ENCODE results near the gene SLC27A1. TPM values are rescaled to one million over a fixed set of nuclear protein-coding genes. Genes with fewer than 3 reads are reported as not detected.

Gene SLC27A1
- total RNA-seq, 4 donors from 2014 or later = 25.3 to 40.7 (median 28.1) TPM

GRCh38 chr19:17481986-17482385 lies 11.7 kb downstream of the SLC27A1 start:
- TF ChIP-seq POLR2A (IDR thresholded peaks at IDR 0.05) (no peak), CTCF (IDR thresholded peaks at IDR 0.05) (no peak)
- no peak overlapping the region for H3K27ac ChIP-seq

DNA sequence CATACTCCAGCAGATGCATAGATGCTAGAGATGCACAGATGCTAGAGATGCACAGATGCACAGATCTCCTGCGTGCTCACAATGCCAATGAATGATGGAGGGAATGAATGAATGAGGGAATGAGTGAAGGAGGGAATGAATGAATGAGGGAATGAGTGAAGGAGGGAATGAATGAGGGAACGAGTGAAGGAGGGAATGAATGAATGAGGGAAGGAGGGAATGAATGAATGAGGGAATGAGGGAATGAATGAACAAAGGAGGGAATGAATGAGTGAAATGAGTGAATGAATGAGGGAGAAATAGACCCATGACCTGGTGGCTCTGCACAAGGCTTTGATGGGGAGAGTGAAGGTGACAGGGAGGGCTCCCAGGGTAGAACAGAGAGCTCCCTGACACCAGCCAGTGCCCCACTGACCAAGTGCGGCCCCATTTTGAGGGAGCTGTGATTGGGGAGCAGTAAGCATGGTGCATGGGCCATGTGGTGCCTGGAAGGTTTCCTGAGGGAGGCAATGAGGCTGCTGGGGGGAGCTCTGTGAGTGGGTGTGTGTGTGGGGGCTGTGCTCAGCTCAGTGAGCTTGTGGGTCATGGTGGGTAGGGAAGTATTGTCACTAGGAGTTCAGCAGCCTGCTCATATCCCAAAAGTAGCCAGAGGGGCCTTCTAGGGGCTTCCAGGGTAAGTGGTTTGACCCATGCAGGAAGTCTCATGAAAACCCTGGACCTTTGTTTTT lies 12.7 kb downstream of the SLC27A1 start:
- Histone ChIP-seq H3K27ac (no peak overlapping the region), H3K4me1 (no peaks in the 10 kb centered on the region), H3K9me3 (no peaks in the 10 kb centered on the region), H3K36me3 (no peaks in the 10 kb centered on the region), H3K4me3 (replicated peaks in 1 of 3) (no peak overlapping the region), H3K27me3 (no peaks in the 10 kb centered on the region)
- TF ChIP-seq CTCF (IDR thresholded peaks at IDR 0.05) (no peak), POLR2A (IDR thresholded peaks at IDR 0.05) (no peak)
- WGBS, 2 donors = 81 to 89% methylated on average over 3 of the region's 3 CpGs
- no peak for DNase-seq
- intact Hi-C loops (cut with DNase I) = no loop called here

More at GRCh38 chr19:17481986-17482385, 11.7 kb downstream of the SLC27A1 start:
- Histone ChIP-seq H3K4me3 (replicated peaks in 1 of 3) (no peak overlapping the region), H3K36me3 (no peaks in the 10 kb centered on the region), H3K27me3 (no peaks in the 10 kb centered on the region), H3K4me1 (no peaks in the 10 kb centered on the region), H3K9me3 (no peaks in the 10 kb centered on the region)
- intact Hi-C loops (cut with DNase I) = no loop called here
- 87 to 92% methylated on average over 13 of the region's 13 CpGs for WGBS, 2 donors
- DNase-seq = no peak

- intact Hi-C loops (cut with DNase I) = no loop called here
- no peak for DNase-seq
- Histone ChIP-seq H3K4me3 (replicated peaks in 1 of 3) (no peak overlapping the region), H3K36me3 (no peaks in the 10 kb centered on the region), H3K9me3 (no peaks in the 10 kb centered on the region), H3K27ac (no peak overlapping the region), H3K27me3 (no peaks in the 10 kb centered on the region), H3K4me1 (no peaks in the 10 kb centered on the region)
- 95% methylated on average over 10 of the region's 10 CpGs for WGBS, 2 donors
- no peak for TF ChIP-seq POLR2A (IDR thresholded peaks at IDR 0.05)
- no peak for TF ChIP-seq CTCF (IDR thresholded peaks at IDR 0.05)
Observed at GRCh38 chr19:17483605-17484002, 13.3 kb downstream of the SLC27A1 start.

DNA sequence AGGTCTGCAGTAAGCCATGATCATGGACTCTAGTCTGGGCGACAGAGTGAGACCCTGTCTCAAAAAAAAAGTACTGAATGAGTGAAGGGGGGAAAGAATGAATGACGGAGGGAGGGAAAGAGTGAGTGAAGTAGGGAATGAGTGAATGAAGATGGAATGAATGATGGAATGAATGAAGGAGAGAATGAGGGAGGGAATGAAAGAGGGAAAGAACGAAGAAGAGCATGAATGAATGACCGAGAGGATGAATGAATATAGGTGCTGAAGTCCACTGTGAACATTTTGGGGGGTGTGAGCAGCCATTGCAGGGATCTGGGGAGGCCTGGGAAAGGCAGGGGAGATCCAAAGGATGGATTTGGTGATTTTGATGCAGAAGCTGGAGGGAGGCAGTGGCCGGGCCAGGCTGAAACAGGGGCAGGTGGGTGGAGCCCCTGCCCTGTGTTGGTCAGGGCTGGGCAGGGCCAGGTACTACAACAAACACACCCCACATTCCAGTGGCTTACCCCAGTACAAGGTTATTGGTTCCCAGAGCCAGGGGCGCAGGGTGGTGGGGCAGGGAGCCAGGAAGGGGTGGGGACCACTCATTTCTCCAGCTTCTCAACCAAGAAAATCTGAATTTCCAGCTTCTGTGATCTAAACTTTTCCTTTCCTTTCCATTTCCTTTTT lies 14.3 kb downstream of the SLC27A1 start:
- DNase-seq = no peak
- intact Hi-C loops (cut with DNase I) = no loop called here
- WGBS, 2 donors = 87 to 94% methylated on average over 6 of the region's 6 CpGs
- H3K36me3 ChIP-seq = no peaks in the 10 kb centered on the region
- no peak overlapping the region for H3K27ac ChIP-seq
- no peak overlapping the region for H3K4me3 ChIP-seq (replicated peaks in 1 of 3)
- H3K9me3 ChIP-seq = no peaks in the 10 kb centered on the region
- H3K27me3 ChIP-seq = no peaks in the 10 kb centered on the region
- no peak for TF ChIP-seq POLR2A (IDR thresholded peaks at IDR 0.05)
- TF ChIP-seq CTCF (IDR thresholded peaks at IDR 0.05) = no peak
- peaks cover 0 to 3% of the 10 kb centered on the region in 2 donors for H3K4me1 ChIP-seq
